ENCODE measurements around the gene NTNG1.

GRCh38 chr1:107357376-107357775 lies 216.5 kb downstream of the NTNG1 start:
- TF ChIP-seq ZZZ3 (IDR thresholded peaks at IDR 0.05; ENCODE audit: control insufficient read depth, insufficient read length, low read depth) (no peak), CTCF (IDR thresholded peaks at IDR 0.05 in 2 of 3, conservative IDR thresholded peaks at IDR 0.05 in 1 of 3; ENCODE audit: control insufficient read depth in 2 of 3, extremely low read depth in 1 of 3, insufficient read depth in 1 of 3, low read depth in 3 of 3, low read length in 3 of 3) (no peak), RAD21 (IDR thresholded peaks at IDR 0.05; ENCODE audit: insufficient read depth, low read depth, low read length) (no peak), USF1 (IDR thresholded peaks at IDR 0.05; ENCODE audit: borderline replicate concordance, extremely low read length, insufficient read depth, low read depth, low read length) (no peak), POLR2A (IDR thresholded peaks at IDR 0.05; ENCODE audit: low read depth, low read length) (no peak), PKNOX1 (IDR thresholded peaks at IDR 0.05) (no peak), ZNF274 (IDR thresholded peaks at IDR 0.05; ENCODE audit: insufficient read depth, insufficient read length) (no peak), HDAC6 (IDR thresholded peaks at IDR 0.05; ENCODE audit: unreplicated experiment) (no peak), KAT2A (conservative IDR thresholded peaks at IDR 0.05; ENCODE audit: control insufficient read depth, low read depth, low read length) (no peak), ZNF687 (IDR thresholded peaks at IDR 0.05) (no peak), POLR2AphosphoS5 (IDR thresholded peaks at IDR 0.05; ENCODE audit: low read length) (no peak), SMARCA5 (IDR thresholded peaks at IDR 0.05) (no peak), SP1 (IDR thresholded peaks at IDR 0.05; ENCODE audit: low read depth, low read length) (no peak)
